ENCODE data around the gene GARIN5A. TPM values are rescaled to one million over a fixed set of nuclear protein-coding genes. Genes with fewer than 3 reads are reported as not detected.

The GARIN5A gene
- total RNA-seq, 1 experiment from 2014 or later: 0.84 TPM

DNA sequence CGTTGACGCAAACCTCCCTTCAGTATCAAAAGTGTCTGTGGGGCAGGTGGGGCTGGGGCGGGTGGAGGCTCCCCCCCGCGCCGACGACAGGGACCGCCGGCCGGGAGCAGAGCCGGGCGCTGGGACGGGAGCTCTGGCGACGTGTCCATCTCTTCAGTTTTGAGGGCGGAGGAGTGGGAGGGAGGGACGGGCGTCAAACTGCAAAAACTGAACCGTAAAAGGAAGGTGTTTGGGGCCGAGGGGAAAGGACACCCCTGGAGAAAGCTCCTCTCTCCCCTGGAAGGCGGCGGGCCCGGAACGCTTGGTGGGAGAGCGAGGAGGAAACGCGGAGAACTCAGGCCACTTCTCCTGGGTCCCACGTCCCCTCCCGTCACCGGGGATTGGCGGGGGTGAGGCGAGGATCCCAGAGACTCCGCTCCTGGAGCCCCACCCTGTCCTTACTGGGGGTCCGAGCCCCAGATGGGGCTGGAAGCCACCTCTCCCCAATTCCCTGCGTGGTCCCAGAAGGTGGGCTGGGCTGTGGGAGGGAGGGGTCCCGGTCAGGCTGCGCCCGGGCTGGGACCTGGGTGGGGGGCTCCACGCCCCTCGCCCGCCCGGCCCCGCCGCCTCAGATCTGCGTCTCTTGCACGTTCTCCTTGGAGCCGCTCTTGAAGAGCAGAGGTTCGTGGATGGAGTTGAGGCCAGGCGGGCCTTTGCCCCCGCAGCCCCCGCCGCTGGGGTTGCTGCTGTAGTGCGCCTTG is 40.5 kb upstream of the GARIN5A start:
- DNase-seq (ENCODE audit: low spot score): no peak
- no peak overlapping the region for H3K4me3 ChIP-seq (ENCODE audit: low read depth, low read length, poor library complexity, severe bottlenecking)
- TF ChIP-seq EZH2 (IDR thresholded peaks at IDR 0.05; ENCODE audit: borderline replicate concordance, low read depth, low read length, poor library complexity, severe bottlenecking) (no peak), CTCF (conservative IDR thresholded peaks at IDR 0.05; ENCODE audit: low read depth, low read length) (no peak)
- H3K27me3 ChIP-seq (replicated peaks; ENCODE audit: insufficient read depth, low read depth, low read length, poor library complexity): no peaks in the 10 kb centered on the region
- no TSS peak for BruUV-seq (replicated peaks)
- no peaks in the 10 kb centered on the region for H3K36me3 ChIP-seq (ENCODE audit: insufficient read depth, low read length, poor library complexity, severe bottlenecking)
- H3K9me3 ChIP-seq (ENCODE audit: low read depth, low read length, poor library complexity, severe bottlenecking): no peaks in the 10 kb centered on the region
- ChIA-PET POLR2A (ENCODE audit: low non-redundant PET) (no interaction called here), CTCF (no interaction called here)
- no peaks in the 10 kb centered on the region for H3K4me1 ChIP-seq (ENCODE audit: insufficient read depth, low read length, poor library complexity, severe bottlenecking)
- intact Hi-C loops (cut with micrococcal nuclease; ENCODE audit: unreplicated experiment): no loop called here
- H3K27ac ChIP-seq (ENCODE audit: low read depth, low read length, poor library complexity, severe bottlenecking): no peak overlapping the region

- CTCF ChIA-PET: no interaction called here
- H3K36me3 ChIP-seq (ENCODE audit: insufficient read depth, low read length, poor library complexity, severe bottlenecking): no peaks in the 10 kb centered on the region
- intact Hi-C loops (cut with micrococcal nuclease; ENCODE audit: unreplicated experiment): no loop called here
Observed at GRCh38 chr19:50516456-50516855, 39.8 kb upstream of the GARIN5A start.

GRCh38 chr19:50515168-50515561 is 38.5 kb upstream of the GARIN5A start:
- POLR2A ChIA-PET (ENCODE audit: low non-redundant PET): no interaction called here
- H3K27me3 ChIP-seq (replicated peaks; ENCODE audit: insufficient read depth, low read depth, low read length, poor library complexity): no peaks in the 10 kb centered on the region
- no TSS peak for BruUV-seq (replicated peaks)
- TF ChIP-seq CTCF (conservative IDR thresholded peaks at IDR 0.05; ENCODE audit: low read depth, low read length): no peak
- no peak for TF ChIP-seq EZH2 (IDR thresholded peaks at IDR 0.05; ENCODE audit: borderline replicate concordance, low read depth, low read length, poor library complexity, severe bottlenecking)
- DNase-seq (ENCODE audit: low spot score): no peak
- no peaks in the 10 kb centered on the region for H3K9me3 ChIP-seq (ENCODE audit: low read depth, low read length, poor library complexity, severe bottlenecking)
- peaks cover 4% of the 10 kb centered on the region for H3K4me1 ChIP-seq (ENCODE audit: insufficient read depth, low read length, poor library complexity, severe bottlenecking)
- intact Hi-C loops (cut with micrococcal nuclease; ENCODE audit: unreplicated experiment): no loop called here
- H3K36me3 ChIP-seq (ENCODE audit: insufficient read depth, low read length, poor library complexity, severe bottlenecking): no peaks in the 10 kb centered on the region
- CTCF ChIA-PET: no interaction called here
- H3K4me3 ChIP-seq (ENCODE audit: low read depth, low read length, poor library complexity, severe bottlenecking): no peak overlapping the region
- no peak overlapping the region for H3K27ac ChIP-seq (ENCODE audit: low read depth, low read length, poor library complexity, severe bottlenecking)

More at GRCh38 chr19:50516456-50516855, 39.8 kb upstream of the GARIN5A start:
- H3K9me3 ChIP-seq (ENCODE audit: low read depth, low read length, poor library complexity, severe bottlenecking): no peaks in the 10 kb centered on the region
- H3K27ac ChIP-seq (ENCODE audit: low read depth, low read length, poor library complexity, severe bottlenecking): no peak overlapping the region
- BruUV-seq (replicated peaks): no TSS peak
- H3K4me3 ChIP-seq (ENCODE audit: low read depth, low read length, poor library complexity, severe bottlenecking): no peak overlapping the region
- no peaks in the 10 kb centered on the region for H3K4me1 ChIP-seq (ENCODE audit: insufficient read depth, low read length, poor library complexity, severe bottlenecking)
- TF ChIP-seq EZH2 (IDR thresholded peaks at IDR 0.05; ENCODE audit: borderline replicate concordance, low read depth, low read length, poor library complexity, severe bottlenecking) (no peak), CTCF (conservative IDR thresholded peaks at IDR 0.05; ENCODE audit: low read depth, low read length) (no peak)
- POLR2A ChIA-PET (ENCODE audit: low non-redundant PET): no interaction called here
- no peak for DNase-seq (ENCODE audit: low spot score)
- no peaks in the 10 kb centered on the region for H3K27me3 ChIP-seq (replicated peaks; ENCODE audit: insufficient read depth, low read depth, low read length, poor library complexity)
